NT2/D1 (cell line): Measurements from ENCODE around the gene MB21D2.

Experiments used
- SUZ12 ChIP-seq: IDR thresholded peaks from 2 replicates; pipeline ENCODE4 v1.6.1; 2011; ENCODE audit not compliant: insufficient read length, insufficient read depth; ENCODE audit errors: extremely low read depth
- YY1 ChIP-seq: IDR thresholded peaks from 2 replicates; pipeline ENCODE4 v1.6.1; 2011; ENCODE audit not compliant: insufficient read length, insufficient read depth
- ZNF274 ChIP-seq: IDR thresholded peaks from 2 replicates; pipeline ENCODE4 v1.6.1; 2011; ENCODE audit warnings: mild to moderate bottlenecking, low read depth, low read length

GRCh38 chr3:192904632-192905289, 12.9 kb downstream of the MB21D2 start:
- TF ChIP-seq YY1 (no peak), ZNF274 (no peak), SUZ12 (no peak)
